Astrocyte (in vitro differentiated cells and primary cell): ENCODE results near the gene SYNDIG1L.

Experiments used
- CTCF ChIP-seq: IDR thresholded peaks from 2 replicates; pipeline ENCODE4 v1.5.1; 2011; ENCODE audit warnings: low read depth, mild to moderate bottlenecking, inconsistent platforms, low read length, moderate library complexity; ENCODE audit not compliant: insufficient read depth
- EZH2 ChIP-seq: IDR thresholded peaks from 2 replicates; pipeline ENCODE4 v1.6.1; 2012; ENCODE audit warnings: mild to moderate bottlenecking, low read length, inconsistent platforms; ENCODE audit not compliant: insufficient read depth

- no peak for TF ChIP-seq EZH2
- no peak for TF ChIP-seq CTCF
These were observed 31.5 kb downstream of the SYNDIG1L start for GRCh38 chr14:74394549-74394948.
